GM15510 (cell line): Measurements from ENCODE around the gene GCLC.

ENCODE experiments used
- POLR2A ChIP-seq: IDR thresholded peaks from 3 replicates; pipeline ENCODE4 v1.6.1; 2011; ENCODE audit warnings: borderline replicate concordance; ENCODE audit not compliant: insufficient read length; ENCODE audit errors: extremely low read depth

GCLC gene

DNA sequence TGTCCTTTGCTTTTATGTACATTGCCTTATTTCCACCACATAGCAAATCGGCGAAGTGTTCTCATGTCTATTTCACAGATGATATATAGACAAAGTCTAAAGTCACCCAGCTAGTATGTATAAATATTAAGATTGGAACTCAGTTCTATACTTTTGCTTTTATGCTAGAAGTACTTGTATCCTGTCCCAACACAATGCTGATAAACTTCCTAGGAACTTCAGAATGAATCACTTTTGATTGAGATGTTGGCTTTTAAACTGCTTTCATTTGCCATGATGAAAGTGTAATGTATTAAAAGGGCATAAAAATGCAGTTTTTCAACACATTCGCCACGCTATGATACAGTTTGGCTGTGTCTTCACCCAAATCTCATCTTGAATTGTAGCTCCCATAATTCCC lies 50.8 kb downstream of the GCLC start:
- TF ChIP-seq POLR2A, result no peak

DNA sequence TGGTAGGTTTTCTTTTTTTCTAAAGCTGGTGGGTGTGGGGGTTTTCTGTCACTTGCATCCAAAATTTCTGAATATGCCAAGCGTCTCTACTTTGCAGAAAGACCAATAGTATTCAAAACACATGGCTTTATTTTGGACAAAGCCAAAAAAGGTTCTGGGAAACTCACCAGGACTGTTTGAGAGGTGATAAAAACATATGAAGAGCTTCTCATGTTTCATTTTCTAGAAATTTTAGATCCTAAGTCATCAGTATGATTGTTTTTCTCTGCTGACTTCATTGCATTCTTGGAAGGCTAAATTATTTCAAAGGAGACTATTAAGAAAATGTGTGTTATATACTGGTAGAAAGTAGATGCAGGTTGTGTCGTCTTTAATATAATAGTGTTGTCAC lies 51.3 kb downstream of the GCLC start:
- no peak for TF ChIP-seq POLR2A

DNA sequence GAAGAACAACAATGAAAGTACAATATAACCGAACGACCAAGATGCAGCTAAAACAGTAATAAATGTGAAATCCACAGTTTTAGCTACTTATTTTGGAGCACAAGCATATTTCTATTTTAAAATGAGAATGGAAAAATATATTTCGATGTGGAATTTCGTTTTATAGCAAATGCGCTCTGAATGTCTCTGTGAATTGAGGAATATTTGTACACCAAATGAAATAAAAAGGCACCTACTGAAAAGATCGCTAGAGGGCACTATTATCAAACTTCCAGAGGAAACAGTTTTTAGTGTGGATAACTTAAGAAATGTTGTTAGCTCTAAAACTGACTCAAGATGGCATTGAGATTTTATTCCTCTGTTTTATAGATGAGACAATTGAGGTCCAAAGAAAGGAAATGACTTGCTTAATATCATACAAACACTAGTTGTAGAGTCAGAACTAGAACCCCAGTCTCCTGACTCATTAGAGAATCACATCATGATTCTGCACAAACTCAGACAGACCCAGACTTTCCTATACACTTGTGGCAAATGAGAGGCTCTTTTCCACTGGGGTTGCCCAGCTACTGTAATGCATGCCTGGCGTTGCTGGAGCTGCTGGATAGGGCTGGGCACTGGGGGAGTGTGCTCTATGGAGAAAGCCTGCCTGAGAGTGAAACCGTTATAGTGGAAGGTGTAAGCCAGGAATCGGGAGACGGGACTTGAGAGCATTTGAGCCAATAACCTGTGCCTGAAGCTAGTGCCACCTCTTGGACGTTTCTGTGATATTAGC lies 51.9 kb downstream of the GCLC start:
- TF ChIP-seq POLR2A, result no peak

DNA sequence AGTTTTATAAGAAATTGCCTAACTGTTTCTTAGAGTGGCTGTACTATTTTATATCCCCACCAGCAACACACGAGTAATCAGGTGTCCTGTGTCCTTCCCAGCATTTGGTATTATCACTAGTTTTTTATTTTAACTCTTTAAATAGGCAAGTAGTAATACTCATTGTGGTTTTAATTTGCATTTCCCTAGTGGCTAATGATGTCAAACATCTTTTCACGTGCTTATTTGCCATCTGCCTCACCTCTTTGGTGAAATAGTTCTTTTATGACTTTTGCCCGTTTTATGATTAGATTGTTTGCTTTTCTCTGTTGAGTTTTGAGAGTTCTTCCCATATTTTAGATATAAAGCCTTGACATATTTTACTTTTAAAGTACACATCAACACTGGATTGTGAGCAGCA lies 57.8 kb downstream of the GCLC start:
- TF ChIP-seq POLR2A, result no peak

DNA sequence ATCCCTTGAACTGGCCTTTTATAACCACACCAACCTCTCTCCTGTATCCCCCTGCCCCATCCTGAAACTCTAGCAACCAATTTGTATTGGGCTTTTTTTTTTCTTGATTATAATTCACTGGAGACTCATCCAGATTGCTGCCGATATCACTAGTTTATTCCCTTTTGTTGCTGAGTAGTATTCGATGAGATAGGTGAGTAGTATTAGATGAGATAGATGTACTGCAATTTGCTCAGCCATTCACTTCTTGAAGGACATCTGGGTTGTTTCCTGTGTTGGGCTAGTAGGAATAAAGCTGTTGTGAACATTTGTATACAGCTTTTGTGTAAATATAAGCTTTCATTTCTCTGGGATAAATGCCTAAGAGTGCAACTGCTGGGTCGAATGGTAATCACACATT lies 58.2 kb downstream of the GCLC start:
- no peak for TF ChIP-seq POLR2A

DNA sequence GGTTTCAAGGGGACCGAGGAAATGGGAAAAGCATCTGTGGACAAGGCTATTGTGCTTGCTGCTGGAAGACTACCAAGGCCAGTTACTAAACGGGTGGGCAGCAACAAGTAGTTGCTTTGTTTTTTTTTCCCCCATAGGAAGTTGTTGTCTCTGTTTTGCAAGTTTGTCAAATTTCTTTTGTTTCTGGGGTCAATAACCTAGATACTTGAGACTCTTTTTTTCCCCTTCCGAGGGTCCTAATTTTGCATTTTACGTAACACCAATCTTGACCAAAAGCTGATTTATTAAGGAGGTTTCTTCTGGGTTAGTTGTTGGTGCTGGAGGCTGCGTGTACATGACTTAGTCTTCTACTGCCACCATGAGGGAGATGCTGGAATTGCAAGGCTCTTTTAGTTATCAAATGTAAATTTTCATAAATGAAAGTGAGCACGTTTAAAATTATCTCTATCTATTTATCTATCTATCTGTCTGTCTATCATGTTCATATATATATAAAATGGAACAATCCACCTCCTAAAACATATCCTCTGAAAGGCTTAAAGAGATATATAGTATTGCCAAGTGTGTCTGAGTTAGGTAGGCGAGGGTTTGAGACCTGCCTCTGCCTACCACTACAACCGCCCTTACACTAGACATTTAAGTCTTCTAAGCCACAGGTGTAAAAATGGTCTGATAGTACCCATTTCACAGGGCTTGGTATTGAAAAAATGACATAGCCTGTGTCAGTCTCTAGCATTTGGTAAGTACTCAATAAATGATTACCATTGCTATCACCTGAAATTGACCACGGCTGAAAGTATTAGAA lies 60.2 kb downstream of the GCLC start:
- TF ChIP-seq POLR2A, result no peak

DNA sequence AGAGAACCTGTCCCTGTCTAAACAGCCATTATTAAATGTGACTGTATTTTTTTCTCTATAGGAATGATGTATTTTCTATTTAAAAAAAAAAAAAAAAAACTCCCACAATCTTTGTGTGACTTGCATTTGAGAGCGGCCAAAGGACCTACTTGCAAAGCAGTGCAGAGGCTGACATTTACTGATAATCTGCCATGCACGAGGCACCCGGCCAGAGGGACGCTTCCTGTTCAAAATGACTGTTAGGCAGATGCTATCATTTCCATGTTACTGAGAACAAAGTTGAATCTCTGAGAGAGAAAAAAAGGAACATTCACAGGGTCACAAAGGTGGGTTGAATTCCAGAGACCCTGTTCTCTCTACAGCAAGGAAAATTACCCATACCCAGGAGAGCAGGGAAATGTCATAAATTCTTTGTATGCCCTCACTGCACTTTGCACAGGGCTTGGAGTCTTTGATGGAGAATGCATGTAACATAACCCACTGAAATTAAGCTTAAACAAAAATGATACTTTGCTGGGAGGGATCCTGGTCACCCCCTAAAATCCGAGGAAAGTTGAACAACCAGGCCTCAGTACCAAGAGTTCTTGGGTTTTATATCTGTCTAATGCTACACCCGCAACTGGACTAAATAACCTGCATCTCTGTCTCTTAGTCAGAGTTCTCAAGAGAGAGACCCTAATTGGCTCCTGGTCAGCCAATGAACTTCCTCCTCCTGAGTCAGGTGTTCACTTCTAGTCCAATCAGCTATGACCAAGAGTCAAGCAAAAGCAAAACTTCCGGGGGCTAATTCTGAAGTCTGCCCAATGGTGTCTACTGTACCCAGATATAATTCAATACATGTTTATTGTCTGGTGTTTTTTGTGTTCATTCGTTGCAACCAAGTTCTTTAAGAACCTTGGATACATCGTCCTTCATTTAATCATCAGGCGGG lies 61.2 kb downstream of the GCLC start:
- no peak for TF ChIP-seq POLR2A

DNA sequence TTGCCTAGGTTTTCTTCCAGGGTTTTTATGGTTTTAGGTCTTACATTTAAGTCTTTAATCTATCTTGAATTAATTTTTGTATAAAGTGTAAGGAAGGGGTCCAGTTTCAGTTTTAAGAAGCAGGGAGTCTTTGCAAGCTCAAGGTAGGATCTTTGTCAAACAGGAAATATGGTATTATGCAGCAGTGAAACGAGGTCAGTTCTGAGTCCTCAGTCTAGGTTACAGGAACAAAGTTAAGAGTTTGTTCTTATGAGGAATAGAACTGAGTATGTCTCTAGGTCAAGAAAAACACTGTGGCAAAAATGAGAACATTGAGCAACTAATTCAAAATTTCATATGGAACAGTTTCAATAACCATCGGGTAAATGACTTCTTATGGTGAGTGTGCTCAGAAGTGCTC lies 63.6 kb downstream of the GCLC start:
- TF ChIP-seq POLR2A, result no peak

DNA sequence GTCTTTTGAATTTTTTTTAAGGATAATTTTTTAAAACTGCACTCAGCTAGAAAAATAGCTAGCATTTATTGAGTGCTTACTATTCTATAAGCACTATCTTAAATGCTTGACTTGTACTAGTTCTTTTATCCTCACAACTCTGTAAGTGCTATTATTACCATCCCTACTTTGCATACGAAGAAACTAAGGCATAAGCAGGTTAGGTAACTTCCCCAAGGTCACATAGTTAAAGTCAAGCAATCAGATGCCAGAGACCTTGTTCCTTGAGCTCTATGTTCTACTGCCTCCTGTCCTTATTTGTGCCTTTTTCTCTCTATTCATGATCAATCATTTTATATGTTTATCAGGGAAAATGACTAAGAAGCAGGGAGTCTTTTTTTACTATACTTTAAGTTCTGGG lies 65.0 kb downstream of the GCLC start:
- no peak for TF ChIP-seq POLR2A

DNA sequence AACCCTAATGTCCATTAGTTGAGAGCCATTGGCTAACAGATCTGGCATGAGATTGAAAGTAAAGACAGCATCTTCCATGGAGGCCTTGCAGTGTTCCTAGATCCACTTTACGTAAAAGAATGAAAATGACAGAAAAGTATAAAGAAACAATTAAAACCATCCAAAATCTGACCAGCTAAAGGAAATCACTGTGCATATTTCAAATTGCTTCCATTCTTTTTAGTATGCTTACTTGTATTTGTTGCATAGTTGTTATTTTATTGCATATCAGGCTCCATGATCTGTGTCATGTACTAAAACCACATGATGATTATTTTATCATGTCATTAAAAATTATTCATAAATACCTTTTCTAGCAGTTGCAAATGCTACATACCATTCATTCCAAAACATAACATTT lies 67.9 kb downstream of the GCLC start:
- no peak for TF ChIP-seq POLR2A

DNA sequence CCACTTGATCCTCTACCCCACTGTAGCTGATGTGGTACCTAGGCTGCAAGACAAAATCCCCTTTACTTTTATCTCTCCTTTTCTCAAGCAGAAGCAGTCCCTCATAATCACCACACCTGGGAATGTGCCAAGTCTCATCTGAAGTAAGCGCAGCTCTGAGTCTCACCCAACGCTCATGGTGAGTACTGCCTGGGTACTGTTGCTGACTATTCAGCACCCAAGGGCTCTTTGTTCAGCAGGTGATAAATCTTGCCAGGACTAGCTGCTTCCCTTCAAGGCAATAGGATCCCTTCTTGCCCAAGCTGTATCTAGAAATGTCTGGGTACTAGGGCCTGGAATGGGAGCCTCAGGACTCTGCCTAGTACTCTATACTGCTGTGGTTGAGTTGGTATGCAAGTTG lies 70.9 kb downstream of the GCLC start:
- TF ChIP-seq POLR2A, result no peak

DNA sequence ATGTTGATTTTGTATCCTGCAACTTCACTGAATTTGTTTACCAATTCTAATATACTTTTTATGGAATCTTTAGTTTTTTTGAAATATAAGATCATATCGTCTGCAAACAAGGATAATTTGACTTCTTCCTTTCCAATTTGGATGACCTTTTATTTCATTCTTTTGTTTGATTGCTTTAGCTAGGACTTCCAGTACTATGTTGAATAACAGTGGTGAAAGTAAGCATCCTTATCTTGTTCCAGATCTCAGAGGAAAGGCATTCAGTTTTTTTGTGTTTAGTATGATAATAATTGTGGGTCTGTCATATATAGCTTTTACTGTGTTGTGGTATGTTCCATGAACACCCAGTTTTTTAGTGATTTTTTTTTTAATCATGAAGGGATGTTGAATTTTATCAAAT lies 75.7 kb downstream of the GCLC start:
- TF ChIP-seq POLR2A, result no peak

DNA sequence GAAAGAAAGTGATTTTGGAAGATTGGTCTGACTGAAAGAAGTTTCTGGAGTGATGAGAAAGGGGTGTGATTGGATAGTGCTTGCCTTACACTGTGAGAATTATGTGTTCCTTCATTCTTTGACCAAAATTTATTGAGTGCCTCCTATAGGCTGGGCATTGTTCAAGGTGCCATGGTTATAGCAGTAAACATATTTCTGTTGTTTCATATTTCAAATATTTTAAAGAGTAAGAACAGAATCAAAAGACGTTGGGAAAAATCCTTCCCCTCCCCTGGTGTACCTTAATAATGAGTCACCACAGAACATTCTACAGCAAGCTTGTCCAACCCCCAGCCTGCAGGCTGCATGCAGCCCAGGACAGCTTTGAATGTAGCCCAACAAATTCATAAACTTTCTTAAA lies 78.6 kb downstream of the GCLC start:
- TF ChIP-seq POLR2A, result no peak

DNA sequence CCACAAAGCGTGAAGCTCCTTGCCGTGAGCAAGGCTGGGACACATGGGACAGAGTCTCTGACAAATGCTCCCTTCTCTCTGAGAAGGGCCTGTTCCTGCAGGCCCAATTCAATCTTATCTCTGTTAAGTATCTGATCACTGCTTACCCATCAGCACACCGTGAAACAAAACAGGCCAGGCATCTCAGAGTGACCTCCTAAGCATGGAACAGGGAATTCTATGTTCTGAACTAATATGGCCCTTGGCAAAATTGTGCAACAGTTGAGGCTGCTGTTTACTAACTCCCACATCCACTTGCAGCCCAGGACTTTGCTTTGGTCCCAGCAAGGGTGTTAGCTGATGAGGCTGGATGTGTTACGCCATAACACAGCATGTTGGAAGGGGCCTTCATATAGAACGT lies 79.2 kb downstream of the GCLC start:
- no peak for TF ChIP-seq POLR2A

DNA sequence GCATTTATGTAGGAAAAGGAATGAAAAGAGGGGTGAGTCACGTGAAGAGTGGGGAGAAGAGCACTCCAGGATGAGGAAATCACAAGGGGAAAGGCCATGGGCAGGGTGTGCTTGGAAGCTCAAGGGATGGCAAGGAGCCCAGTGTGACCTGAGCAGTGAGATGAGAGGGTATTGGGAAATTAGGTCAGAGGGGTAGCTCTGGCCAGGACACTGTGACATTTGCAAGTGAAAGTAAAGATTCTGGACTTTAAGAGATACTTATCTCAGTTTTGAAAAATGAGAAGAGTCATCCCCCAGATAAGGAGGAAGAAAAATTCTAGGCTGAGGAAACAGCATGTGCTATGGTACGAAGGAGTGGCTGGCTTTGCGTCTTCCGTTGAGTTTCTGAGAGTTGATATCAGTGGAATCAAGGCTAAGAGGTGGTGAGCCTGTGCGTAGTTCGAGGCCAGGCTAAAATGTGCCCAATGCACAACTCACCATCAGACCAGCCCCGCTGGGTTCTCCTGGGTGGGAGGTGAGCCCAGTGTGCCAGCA lies 79.9 kb downstream of the GCLC start:
- no peak for TF ChIP-seq POLR2A
